ENCODE data around the gene GMDS. TPM values are rescaled to one million over a fixed set of nuclear protein-coding genes. Genes with fewer than 3 reads are reported as not detected.
A peak's percentile ranks its signal among the peaks of the same experiment; 100 is the strongest.

The GMDS gene
- total RNA-seq, 2 experiments from 2014 or later = 36.6 to 42.8 TPM

- Mint-ChIP-seq H3K27ac (no peak overlapping the region), H3K4me3 (no peak overlapping the region), H3K27me3 (no peaks in the 10 kb centered on the region), H3K9me3 (peaks cover 3% of the 10 kb centered on the region), H3K4me1 (ENCODE audit: low read depth) (peaks cover 38% of the 10 kb centered on the region), H3K36me3 (ENCODE audit: low read depth) (peaks cover 37% of the 10 kb centered on the region)
- intact Hi-C loops (cut with micrococcal nuclease) = loop anchor here (5.0 to 10.0 kb wide), 2 partner anchors 73 to 241 kb away; no protein-coding TSS in a partner anchor
- POLR2A ChIA-PET = no interaction called here
- no peak for DNase-seq
- ATAC-seq = no peak
- CTCF ChIA-PET = no interaction called here
- TF ChIP-seq, protein P1, sequence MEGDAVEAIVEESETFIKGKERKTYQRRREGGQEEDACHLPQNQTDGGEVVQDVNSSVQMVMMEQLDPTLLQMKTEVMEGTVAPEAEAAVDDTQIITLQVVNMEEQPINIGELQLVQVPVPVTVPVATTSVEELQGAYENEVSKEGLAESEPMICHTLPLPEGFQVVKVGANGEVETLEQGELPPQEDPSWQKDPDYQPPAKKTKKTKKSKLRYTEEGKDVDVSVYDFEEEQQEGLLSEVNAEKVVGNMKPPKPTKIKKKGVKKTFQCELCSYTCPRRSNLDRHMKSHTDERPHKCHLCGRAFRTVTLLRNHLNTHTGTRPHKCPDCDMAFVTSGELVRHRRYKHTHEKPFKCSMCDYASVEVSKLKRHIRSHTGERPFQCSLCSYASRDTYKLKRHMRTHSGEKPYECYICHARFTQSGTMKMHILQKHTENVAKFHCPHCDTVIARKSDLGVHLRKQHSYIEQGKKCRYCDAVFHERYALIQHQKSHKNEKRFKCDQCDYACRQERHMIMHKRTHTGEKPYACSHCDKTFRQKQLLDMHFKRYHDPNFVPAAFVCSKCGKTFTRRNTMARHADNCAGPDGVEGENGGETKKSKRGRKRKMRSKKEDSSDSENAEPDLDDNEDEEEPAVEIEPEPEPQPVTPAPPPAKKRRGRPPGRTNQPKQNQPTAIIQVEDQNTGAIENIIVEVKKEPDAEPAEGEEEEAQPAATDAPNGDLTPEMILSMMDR (IDR thresholded peaks at IDR 0.05) = no peak
Measured at GRCh38 chr6:2114100-2114499, 131.3 kb downstream of the GMDS start.

DNA sequence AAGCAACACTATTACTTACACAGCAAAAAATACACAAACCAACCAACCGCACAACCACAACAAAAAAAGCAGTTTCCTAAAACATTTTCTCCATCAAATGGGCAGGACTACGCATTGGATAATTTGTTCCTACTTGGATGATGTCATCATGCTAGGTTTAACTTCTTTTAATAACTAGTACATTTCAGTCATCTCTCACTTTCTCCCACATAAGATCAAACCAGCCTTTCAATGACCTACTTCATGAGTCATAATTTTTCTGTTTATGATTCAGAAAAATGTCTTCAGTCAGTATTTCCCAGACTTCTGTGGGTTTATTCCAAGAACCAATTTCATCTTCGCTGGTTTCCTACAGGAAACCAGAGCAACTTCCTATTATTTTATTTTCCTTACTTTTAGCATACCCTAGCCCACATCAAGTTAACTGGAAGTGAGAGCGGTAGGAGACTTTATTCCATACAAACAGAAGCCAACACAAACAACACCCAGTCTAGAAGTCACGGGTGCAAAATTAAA, 134.2 kb downstream of the GMDS start:
- peak; percentile 34 for DNase-seq
- H3K9me3 Mint-ChIP-seq = peaks cover 3% of the 10 kb centered on the region
- CTCF ChIA-PET = interaction anchor here (1.0 to 1.3 kb wide), 3 partner anchors 74 to 514 kb away, joined by 3 to 4 read pairs (median 3); no protein-coding TSS in a partner anchor
- H3K27ac Mint-ChIP-seq = peak overlapping the region; percentile 89
- TF ChIP-seq, protein P1 (IDR thresholded peaks at IDR 0.05) = no peak
- ATAC-seq = peak; percentile 89
- H3K4me1 Mint-ChIP-seq (ENCODE audit: low read depth) = peaks cover 40% of the 10 kb centered on the region
- intact Hi-C loops (cut with micrococcal nuclease) = loop anchor here (5.0 to 10.0 kb wide), 2 partner anchors 76 to 244 kb away; no protein-coding TSS in a partner anchor
- POLR2A ChIA-PET = interaction anchor here (1.1 kb wide), 1 partner anchor 47 kb away, joined by 3 read pairs; no protein-coding TSS in a partner anchor
- no peaks in the 10 kb centered on the region for H3K27me3 Mint-ChIP-seq
- peaks cover 41% of the 10 kb centered on the region for H3K36me3 Mint-ChIP-seq (ENCODE audit: low read depth)
- H3K4me3 Mint-ChIP-seq = peak overlapping the region; percentile 71

GRCh38 chr6:2110504-2110903, 134.9 kb downstream of the GMDS start:
- TF ChIP-seq, protein P1 (IDR thresholded peaks at IDR 0.05) = no peak
- POLR2A ChIA-PET = interaction anchor here (1.1 kb wide), 1 partner anchor 47 kb away, joined by 3 read pairs; no protein-coding TSS in a partner anchor
- ATAC-seq = peak; percentile 81
- DNase-seq = no peak
- Mint-ChIP-seq H3K27ac (peak overlapping the region; percentile 89), H3K4me1 (ENCODE audit: low read depth) (peaks cover 40% of the 10 kb centered on the region), H3K27me3 (no peaks in the 10 kb centered on the region), H3K36me3 (ENCODE audit: low read depth) (peaks cover 41% of the 10 kb centered on the region), H3K4me3 (peak overlapping the region; percentile 71), H3K9me3 (peaks cover 3% of the 10 kb centered on the region)
- CTCF ChIA-PET = interaction anchor here (1.0 to 1.3 kb wide), 3 partner anchors 74 to 514 kb away, joined by 3 to 4 read pairs (median 3); no protein-coding TSS in a partner anchor
- intact Hi-C loops (cut with micrococcal nuclease) = loop anchor here (5.0 to 10.0 kb wide), 2 partner anchors 77 to 244 kb away; no protein-coding TSS in a partner anchor

GRCh38 chr6:2109796-2110195, 135.6 kb downstream of the GMDS start:
- Mint-ChIP-seq H3K4me3 (no peak overlapping the region), H3K9me3 (peaks cover 3% of the 10 kb centered on the region), H3K4me1 (ENCODE audit: low read depth) (peaks cover 40% of the 10 kb centered on the region), H3K36me3 (ENCODE audit: low read depth) (peaks cover 41% of the 10 kb centered on the region), H3K27ac (no peak overlapping the region), H3K27me3 (no peaks in the 10 kb centered on the region)
- no peak for ATAC-seq
- CTCF ChIA-PET = interaction anchor here (1.0 to 1.3 kb wide), 3 partner anchors 75 to 513 kb away, joined by 3 to 4 read pairs (median 3); no protein-coding TSS in a partner anchor
- POLR2A ChIA-PET = no interaction called here
- intact Hi-C loops (cut with micrococcal nuclease) = loop anchor here (5.0 to 10.0 kb wide), 2 partner anchors 78 to 245 kb away; no protein-coding TSS in a partner anchor
- TF ChIP-seq, protein P1 (IDR thresholded peaks at IDR 0.05) = no peak
- no peak for DNase-seq

- TF ChIP-seq, protein P1 (IDR thresholded peaks at IDR 0.05) = no peak
- Mint-ChIP-seq H3K4me3 (no peak overlapping the region), H3K27me3 (no peaks in the 10 kb centered on the region), H3K27ac (no peak overlapping the region), H3K36me3 (ENCODE audit: low read depth) (peaks cover 36% of the 10 kb centered on the region), H3K4me1 (ENCODE audit: low read depth) (peaks cover 40% of the 10 kb centered on the region), H3K9me3 (peaks cover 3% of the 10 kb centered on the region)
- no peak for DNase-seq
- intact Hi-C loops (cut with micrococcal nuclease) = no loop called here
- POLR2A ChIA-PET = interaction anchor here (1.3 kb wide), 1 partner anchor 83 kb away, joined by 3 read pairs; no protein-coding TSS in a partner anchor
- no peak for ATAC-seq
- CTCF ChIA-PET = interaction anchor here (1.0 to 1.3 kb wide), 2 partner anchors 78 to 502 kb away, joined by 3 read pairs; no protein-coding TSS in a partner anchor
Measured at GRCh38 chr6:2108700-2109306, 136.6 kb downstream of the GMDS start.
